H1 (cell line): ENCODE data around the gene CAP1. TPM values are rescaled to one million over a fixed set of nuclear protein-coding genes. Genes with fewer than 3 reads are reported as not detected.

ENCODE experiments used
- CHD7 ChIP-seq: fragments of 300-600 bp; sonication (generic); IDR thresholded peaks from 2 replicates; pipeline ENCODE4 v1.7.1; 2012; ENCODE audit warnings: low read length, moderate library complexity, mild to moderate bottlenecking, inconsistent platforms; ENCODE audit not compliant: insufficient replicate concordance
- YY1 ChIP-seq: IDR thresholded peaks from 2 replicates; pipeline ENCODE4 v1.6.1; 2011; ENCODE audit warnings: low read depth, mild to moderate bottlenecking, low read length
- polyA plus RNA-seq, 7 experiments: library from polyadenylated mRNA; depleted of rRNA in 3 of 7; stranded (reverse) in 5 of 7; unstranded in 2 of 7; fragments of >200 nt in 5 of 7; fragments of 200-250 nt in 2 of 7; gene quantifications; 1 replicate in 5 of 7; 2 replicates in 1 of 7; 4 replicates in 1 of 7; pipeline versions ENCODE4 v1.2.1 to v1.2.3, GENCODE V29; 2011 to 2013; ENCODE audit warnings: missing spikeins in 2 of 7, mixed read lengths in 2 of 7
- total RNA-seq: library from RNA; stranded (reverse); fragmentation: NEBNext Ultra II Directional; extraction: Animal tissue kit (Norgen Biotek cat#: 25700); gene quantifications from 2 replicates; pipeline ENCODE4 v1.2.1, GENCODE V29; 2021

The CAP1 gene
- total and polyA plus RNA-seq, 2 of the 8 experiments (the other 6 are each of a cell fraction or from before 2014, with no cell fraction given), result 140 to 295 TPM

- TF ChIP-seq YY1 (no peak), CHD7 (no peak)
- TF ChIP-seq, all 59 proteins: peak for 0
Measured at GRCh38 chr1:39992234-39992633, 48.3 kb upstream of the CAP1 start (continued).
